MCF 10A (cell line): ENCODE measurements around the gene ARMC9. TPM values are rescaled to one million over a fixed set of nuclear protein-coding genes. Genes with fewer than 3 reads are reported as not detected.
"Not testable (repeated sequence)": the region's sequence is repeated elsewhere in the genome, so short reads cannot be mapped to it uniquely, and the experiment has no call there.

Experiments
- BruUV-seq: library from RNA; stranded (reverse); fragments of 400-500 nt; replicated peaks from 2 replicates; lab custom pipeline; 2021; lab: Mats Ljungman, UMichigan
- CTCF ChIA-PET: fragments of 300-600 bp; sonication (Branson Sonifier 250); formaldehyde crosslinking; extraction: SDS; loops from one replicate; lab custom pipeline; 2021; ENCODE audit warnings: antibody characterized with exemption, inconsistent platforms; lab: Yijun Ruan, JAX
- POLR2A ChIA-PET: fragments of 300-600, 350-650 bp; sonication (Branson Sonifier 250); formaldehyde crosslinking; extraction: SDS; loops from one replicate; lab custom pipeline; 2020; ENCODE audit warnings: antibody characterized with exemption, inconsistent platforms; lab: Yijun Ruan, JAX
- DNase-seq: peaks from one replicate; pipeline ENCODE4 v3.0.0-alpha.2; 2018; ENCODE audit not compliant: unreplicated experiment
- H3K27ac Mint-ChIP-seq: one replicate; pipeline ENCODE4 v1.8.0; 2022; ENCODE audit warnings: mild to moderate bottlenecking, low read depth, mixed read lengths; ENCODE audit not compliant: unreplicated experiment
- H3K27me3 Mint-ChIP-seq: one replicate; pipeline ENCODE4 v1.8.0; 2022; ENCODE audit warnings: mixed read lengths; ENCODE audit not compliant: insufficient read depth, unreplicated experiment
- H3K36me3 Mint-ChIP-seq: one replicate; pipeline ENCODE4 v1.8.0; 2022; ENCODE audit warnings: mild to moderate bottlenecking, moderate library complexity, mixed read lengths; ENCODE audit not compliant: insufficient read depth, unreplicated experiment
- H3K4me1 Mint-ChIP-seq: one replicate; pipeline ENCODE4 v1.8.0; 2022; ENCODE audit warnings: mixed read lengths; ENCODE audit not compliant: insufficient read depth, unreplicated experiment
- H3K4me3 Mint-ChIP-seq: one replicate; pipeline ENCODE4 v1.8.0; 2022; ENCODE audit warnings: mild to moderate bottlenecking, moderate library complexity, mixed read lengths; ENCODE audit not compliant: unreplicated experiment
- H3K9me3 Mint-ChIP-seq: one replicate; pipeline ENCODE4 v1.8.0; 2022; ENCODE audit warnings: mixed read lengths; ENCODE audit not compliant: unreplicated experiment
- CTCF ChIP-seq: fragments of 200-600 bp; IDR thresholded peaks from one replicate; pipeline ENCODE4 v1.8.0; 2022; ENCODE audit warnings: antibody characterized with exemption, mild to moderate bottlenecking; ENCODE audit not compliant: unreplicated experiment
- intact Hi-C: fragments of 100-400 bp; cut with micrococcal nuclease; formaldehyde crosslinking; loops from 2 replicates; pipeline ENCODE4 v1.14.1; 2022
- total RNA-seq: library from RNA; stranded (reverse); gene quantifications from 2 replicates; pipeline ENCODE4 v1.2.3, GENCODE V29; 2022

Gene ARMC9
- total RNA-seq, 1 experiment from 2014 or later, result 16.5 TPM

- no TSS peak for BruUV-seq
- no peaks in the 10 kb centered on the region for H3K9me3 Mint-ChIP-seq
- peaks cover 54% of the 10 kb centered on the region for H3K27me3 Mint-ChIP-seq
- no peaks in the 10 kb centered on the region for H3K36me3 Mint-ChIP-seq
- POLR2A ChIA-PET, result interaction anchor here (0.6 kb wide), 1 partner anchor 170 kb away, joined by 3 read pairs; no protein-coding TSS in a partner anchor
- intact Hi-C loops, result loop anchor here (10.0 kb wide), 1 partner anchor 88 kb away; no protein-coding TSS in a partner anchor
- no peaks in the 10 kb centered on the region for H3K4me1 Mint-ChIP-seq
- DNase-seq, result no peak
- no peak overlapping the region for H3K27ac Mint-ChIP-seq
- no peak overlapping the region for H3K4me3 Mint-ChIP-seq
- CTCF ChIA-PET, result interaction anchor here (0.6 to 1.5 kb wide), 2 partner anchors 13 to 124 kb away, joined by 3 to 4 read pairs; no protein-coding TSS in a partner anchor
- no peak for TF ChIP-seq CTCF
Observed at GRCh38 chr2:231193216-231193615, 5.2 kb upstream of the ARMC9 start.

- H3K4me1 Mint-ChIP-seq, result peaks cover 11% of the 10 kb centered on the region
- ChIA-PET POLR2A (interaction anchor here (0.7 to 0.8 kb wide), 2 partner anchors 12 to 84 kb away, joined by 3 read pairs; no protein-coding TSS in a partner anchor), CTCF (interaction anchor here (0.6 to 0.9 kb wide), 2 partner anchors 144 to 344 kb away, joined by 3 to 4 read pairs; no protein-coding TSS in a partner anchor)
- BruUV-seq, result no TSS peak
- H3K27ac Mint-ChIP-seq, result no peak overlapping the region
- H3K9me3 Mint-ChIP-seq, result no peaks in the 10 kb centered on the region
- no peak for DNase-seq
- no peak for TF ChIP-seq CTCF
- intact Hi-C loops, result loop anchor here (10.0 kb wide), 1 partner anchor 92 kb away; no protein-coding TSS in a partner anchor
- H3K36me3 Mint-ChIP-seq, result no peaks in the 10 kb centered on the region
- peaks cover 29% of the 10 kb centered on the region for H3K27me3 Mint-ChIP-seq
- H3K4me3 Mint-ChIP-seq, result no peak overlapping the region
Observed at GRCh38 chr2:231196592-231196991, 1.8 kb upstream of the ARMC9 start.

GRCh38 chr2:231197196-231197595, 1.2 kb upstream of the ARMC9 start:
- POLR2A ChIA-PET, result interaction anchor here (0.8 to 1.0 kb wide), 2 partner anchors 13 to 266 kb away, joined by 3 to 4 read pairs; no protein-coding TSS in a partner anchor
- not testable (repeated sequence) for H3K36me3 Mint-ChIP-seq, BruUV-seq, H3K9me3 Mint-ChIP-seq, H3K27ac Mint-ChIP-seq, DNase-seq
- CTCF ChIA-PET, result interaction anchor here (0.6 kb wide), 1 partner anchor 343 kb away, joined by 3 read pairs; no protein-coding TSS in a partner anchor
- H3K27me3 Mint-ChIP-seq, result peaks cover 29% of the 10 kb centered on the region
- peaks cover 12% of the 10 kb centered on the region for H3K4me1 Mint-ChIP-seq
- peak overlapping the region; percentile 88 for H3K4me3 Mint-ChIP-seq
- intact Hi-C loops, result loop anchor here (10.0 kb wide), 1 partner anchor 92 kb away; no protein-coding TSS in a partner anchor

- no peak for TF ChIP-seq CTCF
- BruUV-seq, result no TSS peak
- ChIA-PET POLR2A (interaction anchor here (0.6 to 1.9 kb wide), 8 partner anchors 9 to 266 kb away, joined by 3 to 5 read pairs (median 4); partner anchors contain the start of gene PSMD1), CTCF (interaction anchor here (0.6 to 0.7 kb wide), 2 partner anchors 32 to 94 kb away, joined by 3 read pairs; no protein-coding TSS in a partner anchor)
- Mint-ChIP-seq H3K27ac (peak overlapping the region; percentile 89), H3K4me3 (peak overlapping the region; percentile 88), H3K36me3 (peaks cover 6% of the 10 kb centered on the region), H3K27me3 (peaks cover 29% of the 10 kb centered on the region), H3K4me1 (peaks cover 12% of the 10 kb centered on the region), H3K9me3 (no peaks in the 10 kb centered on the region)
- DNase-seq, result no peak
- intact Hi-C loops, result loop anchor here (10.0 kb wide), 1 partner anchor 93 kb away; no protein-coding TSS in a partner anchor
Observed at GRCh38 chr2:231197706-231198290, 633 bp upstream of the ARMC9 start.
